Immature natural killer cell (primary cell): ENCODE results near the gene HAGH. TPM values are rescaled to one million over a fixed set of nuclear protein-coding genes. Genes with fewer than 3 reads are reported as not detected.

Experiments used
- DNase-seq, 3 donors: peaks; one replicate each; pipeline ENCODE4 v3.0.0; 2022; ENCODE audit warnings: mixed read lengths in 1 of 3
- H3K27ac Mint-ChIP-seq, 6 donors: one replicate each; pipeline ENCODE4 v1.8.0; 2020; ENCODE audit warnings: mixed read lengths in 6 of 6, mild to moderate bottlenecking in 5 of 6, inconsistent platforms in 4 of 6, moderate library complexity in 3 of 6
- H3K27me3 Mint-ChIP-seq, 3 donors: one replicate each; pipeline ENCODE4 v1.8.0; 2020 to 2021; ENCODE audit warnings: low read depth in 3 of 3, mild to moderate bottlenecking in 3 of 3, mixed read lengths in 3 of 3, moderate library complexity in 3 of 3, inconsistent platforms in 1 of 3
- H3K36me3 Mint-ChIP-seq, 3 donors: one replicate each; pipeline ENCODE4 v1.8.0; 2020; ENCODE audit warnings: mixed read lengths in 3 of 3, inconsistent platforms in 2 of 3, mild to moderate bottlenecking in 2 of 3
- H3K4me1 Mint-ChIP-seq, 2 donors: one replicate each; pipeline ENCODE4 v1.8.0; 2020; ENCODE audit warnings: inconsistent platforms in 2 of 2, mild to moderate bottlenecking in 2 of 2, mixed read lengths in 2 of 2, moderate library complexity in 1 of 2
- H3K4me3 Mint-ChIP-seq, 5 donors: one replicate each; pipeline ENCODE4 v1.8.0; 2020; ENCODE audit warnings: mild to moderate bottlenecking in 5 of 5, mixed read lengths in 5 of 5, inconsistent platforms in 3 of 5, moderate library complexity in 3 of 5
- H3K9me3 Mint-ChIP-seq, 6 donors: one replicate each; pipeline ENCODE4 v1.8.0; 2020; ENCODE audit warnings: mild to moderate bottlenecking in 6 of 6, mixed read lengths in 6 of 6, inconsistent platforms in 4 of 6, moderate library complexity in 3 of 6
- polyA plus RNA-seq, 3 donors: library from polyadenylated mRNA; unstranded; fragments of 300-500 nt; fragmentation: Illumina TruSeq; gene quantifications; one replicate each; pipeline ENCODE4 v1.2.3, GENCODE V29; 2021

Gene HAGH
- polyA plus RNA-seq, 3 donors from 2014 or later: 53.0 to 54.7 (median 54.3) TPM

DNA sequence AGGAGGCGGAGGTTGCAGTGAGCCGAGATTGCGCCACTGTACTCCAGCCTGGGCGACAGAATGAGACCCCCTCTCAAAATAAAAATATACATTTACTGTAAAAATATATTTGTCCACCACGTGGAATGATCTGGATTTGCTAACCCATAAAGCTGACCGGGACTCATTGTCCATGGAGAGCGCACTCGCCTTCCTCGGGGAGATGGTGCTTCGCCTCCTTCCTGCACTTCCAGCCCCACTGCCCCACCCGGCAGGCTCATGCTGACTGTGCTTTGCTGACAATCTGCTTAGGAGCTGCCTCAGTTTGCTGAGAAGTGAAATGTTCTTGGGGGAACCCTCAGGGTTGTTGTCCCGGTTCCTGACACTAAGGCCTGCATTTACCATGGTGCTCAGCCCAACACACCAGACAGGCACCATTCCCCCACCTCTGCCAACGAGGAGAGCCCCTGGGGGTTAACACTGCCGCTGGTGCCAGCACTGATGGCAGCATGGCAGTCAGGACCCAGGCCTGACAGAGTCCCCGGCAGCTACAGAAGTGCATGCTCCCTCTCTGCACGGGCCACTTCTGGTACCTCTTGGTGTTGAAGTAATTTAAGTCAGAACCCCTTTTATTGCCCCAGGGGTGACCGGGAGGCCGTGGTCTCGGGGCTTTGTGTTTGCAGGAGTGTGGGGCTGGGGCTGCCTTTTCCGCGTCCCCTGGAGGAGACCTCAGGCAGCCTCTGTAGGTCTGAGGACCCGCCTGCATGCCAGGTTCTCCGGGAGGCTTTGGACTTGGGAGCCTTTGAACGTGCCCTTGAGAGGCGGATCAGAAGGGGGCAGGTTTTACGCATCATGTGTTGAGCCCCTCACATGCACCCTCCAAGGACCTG, 41.4 kb downstream of the HAGH start:
- peaks cover 5 to 9% (median 6%) of the 10 kb centered on the region in 3 donors for H3K27me3 Mint-ChIP-seq
- H3K27ac Mint-ChIP-seq: no peak overlapping the region
- H3K9me3 Mint-ChIP-seq: no peaks in the 10 kb centered on the region
- H3K4me3 Mint-ChIP-seq: peak overlapping the region; percentile 41 to 67 (median 61)
- peaks cover 25 to 31% of the 10 kb centered on the region in 2 donors for H3K4me1 Mint-ChIP-seq
- peaks cover 0 to 5% (median 3%) of the 10 kb centered on the region in 3 donors for H3K36me3 Mint-ChIP-seq
- no peak for DNase-seq

DNA sequence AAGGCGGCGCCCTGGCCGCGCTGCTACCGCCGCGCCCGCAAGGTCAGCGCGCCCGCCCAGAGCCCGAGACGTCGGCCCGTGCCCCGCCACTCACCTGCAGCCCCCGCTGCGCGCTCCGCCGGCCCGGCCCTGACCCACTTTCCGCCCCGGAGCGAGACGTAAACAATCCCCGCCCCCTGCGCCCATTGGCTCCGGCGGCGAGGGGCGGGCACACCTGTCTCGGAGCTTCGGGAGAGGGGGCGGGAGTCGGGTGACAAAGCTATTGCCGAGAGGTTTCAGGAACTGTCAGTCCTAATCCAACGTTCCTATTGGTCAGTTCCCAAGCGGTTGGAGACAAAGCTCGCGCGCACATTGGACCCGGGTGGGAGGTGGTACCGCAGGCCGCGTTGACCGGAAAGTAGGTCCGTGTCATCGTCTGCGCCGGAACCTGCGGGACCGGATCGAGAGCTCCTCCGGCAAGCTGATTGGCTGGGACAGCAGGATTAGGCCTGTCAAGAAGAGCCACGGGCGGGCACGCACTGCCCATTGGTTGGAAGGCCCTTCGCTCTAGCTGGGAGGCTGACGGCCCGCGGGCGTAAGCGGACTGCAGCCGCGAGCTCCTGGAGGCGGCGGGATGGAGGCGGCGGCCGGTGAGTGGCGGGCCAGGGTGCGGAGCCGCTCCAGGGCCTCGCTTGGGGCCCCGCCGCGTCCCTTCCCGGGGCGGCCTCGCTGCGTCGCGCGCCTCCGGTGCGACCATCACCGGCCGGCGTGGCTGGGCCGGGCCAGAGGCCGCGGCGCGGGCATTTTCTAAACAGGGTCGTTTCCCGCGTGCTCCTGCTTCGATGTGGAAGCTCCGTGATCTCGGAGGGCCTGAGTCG, 44.0 kb downstream of the HAGH start, which contains the start of the genes NUBP2 and SPSB3:
Gene NUBP2, plus strand, starts transcription at position 553 of the 857 bp plus-strand sequence. Its CDS starts 61 bp downstream, at position 614.
Gene SPSB3, minus strand, starts transcription at position 164 of the 857 bp plus-strand sequence. CDS start 1,088 bp downstream, outside the sequence.
- H3K4me3 Mint-ChIP-seq: peak within 1 kb of the TSS; percentile 88 to 93 (median 91)
- H3K4me1 Mint-ChIP-seq: peaks cover 25 to 30% of the 10 kb centered on the region in 2 donors
- H3K27ac Mint-ChIP-seq: peak within 1 kb of the TSS; percentile 85 to 96 (median 91)
- H3K36me3 Mint-ChIP-seq: no peaks in the 10 kb centered on the region
- peaks cover 7 to 12% (median 10%) of the 10 kb centered on the region in 3 donors for H3K27me3 Mint-ChIP-seq
- H3K9me3 Mint-ChIP-seq: no peaks in the 10 kb centered on the region
- DNase-seq: peak; percentile 99

- no peaks in the 10 kb centered on the region for H3K36me3 Mint-ChIP-seq
- peaks cover 25 to 30% of the 10 kb centered on the region in 2 donors for H3K4me1 Mint-ChIP-seq
- H3K9me3 Mint-ChIP-seq: no peaks in the 10 kb centered on the region
- peaks cover 7 to 12% (median 10%) of the 10 kb centered on the region in 3 donors for H3K27me3 Mint-ChIP-seq
- H3K4me3 Mint-ChIP-seq: peak overlapping the region; percentile 84 to 92 (median 85)
- H3K27ac Mint-ChIP-seq: peak overlapping the region; percentile 78 to 94 (median 84)
- DNase-seq: peak; percentile 42 to 53 (median 52)
Observed at GRCh38 chr16:1781758-1782407, 44.7 kb downstream of the HAGH start.

DNA sequence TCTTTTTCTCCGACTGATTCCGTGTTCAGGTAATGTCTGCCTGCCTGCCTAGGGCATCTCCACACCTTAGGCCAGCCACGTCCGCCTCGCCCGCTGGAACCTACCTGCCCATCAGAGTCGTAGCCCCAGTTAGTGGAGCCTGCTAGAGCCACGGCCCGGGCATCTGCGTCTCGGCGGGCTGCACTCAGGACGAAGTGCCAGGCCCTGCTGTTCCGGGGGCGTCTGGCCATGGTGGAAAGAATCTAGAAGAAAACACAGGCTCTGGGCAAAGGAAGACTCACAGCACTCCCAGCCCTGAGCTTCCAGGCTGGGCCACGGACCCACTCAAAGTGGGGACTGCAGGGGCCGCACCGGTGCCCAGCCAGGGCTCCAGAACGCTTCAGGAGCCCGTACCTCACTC, 45.4 kb downstream of the HAGH start:
- H3K4me1 Mint-ChIP-seq: peaks cover 25 to 30% of the 10 kb centered on the region in 2 donors
- peak overlapping the region; percentile 78 to 94 (median 84) for H3K27ac Mint-ChIP-seq
- no peaks in the 10 kb centered on the region for H3K9me3 Mint-ChIP-seq
- no peaks in the 10 kb centered on the region for H3K36me3 Mint-ChIP-seq
- H3K27me3 Mint-ChIP-seq: peaks cover 7 to 12% (median 10%) of the 10 kb centered on the region in 3 donors
- no peak for DNase-seq
- H3K4me3 Mint-ChIP-seq: peak overlapping the region; percentile 84 to 92 (median 85)

DNA sequence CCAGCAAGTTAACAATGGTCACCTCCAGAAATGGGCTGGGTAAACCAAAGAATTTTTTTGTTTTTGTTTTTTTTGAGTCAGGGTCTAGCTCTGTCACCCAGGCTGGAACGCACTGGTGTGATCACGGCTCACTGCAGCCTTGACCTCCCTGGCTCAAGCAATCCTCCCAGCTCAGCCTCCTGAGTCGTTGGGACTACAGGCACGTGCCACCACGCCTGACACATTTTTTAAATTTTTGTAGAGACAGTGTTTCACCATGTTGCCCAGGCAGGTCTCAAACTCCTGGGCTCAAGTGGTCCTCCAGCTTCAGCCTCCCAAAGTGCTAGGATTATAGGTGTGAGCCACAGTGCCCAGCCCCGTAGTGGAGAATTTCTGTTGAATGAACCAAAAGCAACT, 46.0 kb downstream of the HAGH start:
- Mint-ChIP-seq H3K4me1 (peaks cover 25 to 28% of the 10 kb centered on the region in 2 donors), H3K36me3 (no peaks in the 10 kb centered on the region), H3K4me3 (peak overlapping the region; percentile 84 to 92 (median 85)), H3K9me3 (no peaks in the 10 kb centered on the region), H3K27ac (peak overlapping the region in 2 of 6 donors; percentile 80 to 87), H3K27me3 (peaks cover 7 to 12% (median 10%) of the 10 kb centered on the region in 3 donors)
- no peak for DNase-seq

- H3K36me3 Mint-ChIP-seq: no peaks in the 10 kb centered on the region
- DNase-seq: no peak
- H3K4me3 Mint-ChIP-seq: peak overlapping the region; percentile 38 to 92 (median 47)
- H3K4me1 Mint-ChIP-seq: peaks cover 21 to 25% of the 10 kb centered on the region in 2 donors
- H3K27me3 Mint-ChIP-seq: peaks cover 7 to 12% (median 10%) of the 10 kb centered on the region in 3 donors
- H3K9me3 Mint-ChIP-seq: no peaks in the 10 kb centered on the region
- H3K27ac Mint-ChIP-seq: peak overlapping the region in 2 of 6 donors; percentile 46 to 80
Observed at GRCh38 chr16:1779741-1780676, 46.6 kb downstream of the HAGH start.

DNA sequence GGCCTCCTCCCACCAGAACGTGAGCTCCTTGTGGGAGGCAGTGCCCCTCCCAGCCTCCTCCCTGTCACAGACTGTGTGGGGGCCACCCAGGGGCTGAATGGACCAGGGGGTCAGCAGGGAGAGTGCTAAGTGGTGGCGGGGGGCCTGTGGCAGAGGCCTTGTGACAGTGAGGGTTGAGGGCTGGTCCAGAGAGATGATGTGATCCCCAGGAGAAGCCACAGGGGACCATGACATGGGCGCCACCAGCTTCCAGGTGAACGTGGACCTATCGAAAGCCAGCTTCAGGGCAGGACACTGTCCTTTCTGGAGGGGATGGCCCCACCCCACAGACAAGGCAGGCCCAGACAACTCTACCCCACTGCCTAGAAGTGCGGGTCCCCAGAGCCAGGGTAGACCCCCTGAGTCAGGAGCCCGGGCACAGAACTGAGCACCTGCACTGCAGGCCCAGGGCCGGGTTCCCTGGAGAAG, 47.4 kb downstream of the HAGH start:
- peak overlapping the region in 1 of 6 donors; percentile 69 for H3K27ac Mint-ChIP-seq
- no peaks in the 10 kb centered on the region for H3K36me3 Mint-ChIP-seq
- peaks cover 19 to 26% of the 10 kb centered on the region in 2 donors for H3K4me1 Mint-ChIP-seq
- H3K27me3 Mint-ChIP-seq: peaks cover 7 to 12% (median 10%) of the 10 kb centered on the region in 3 donors
- DNase-seq: no peak
- H3K9me3 Mint-ChIP-seq: no peaks in the 10 kb centered on the region
- H3K4me3 Mint-ChIP-seq: peak overlapping the region in 1 of 5 donors; percentile 6

- H3K4me3 Mint-ChIP-seq: no peak overlapping the region
- H3K36me3 Mint-ChIP-seq: no peaks in the 10 kb centered on the region
- H3K4me1 Mint-ChIP-seq: peaks cover 17 to 23% of the 10 kb centered on the region in 2 donors
- no peak for DNase-seq
- peaks cover 7 to 12% (median 10%) of the 10 kb centered on the region in 3 donors for H3K27me3 Mint-ChIP-seq
- peak overlapping the region in 1 of 6 donors; percentile 69 for H3K27ac Mint-ChIP-seq
- H3K9me3 Mint-ChIP-seq: no peaks in the 10 kb centered on the region
Observed at GRCh38 chr16:1778200-1779179, 48.1 kb downstream of the HAGH start.

DNA sequence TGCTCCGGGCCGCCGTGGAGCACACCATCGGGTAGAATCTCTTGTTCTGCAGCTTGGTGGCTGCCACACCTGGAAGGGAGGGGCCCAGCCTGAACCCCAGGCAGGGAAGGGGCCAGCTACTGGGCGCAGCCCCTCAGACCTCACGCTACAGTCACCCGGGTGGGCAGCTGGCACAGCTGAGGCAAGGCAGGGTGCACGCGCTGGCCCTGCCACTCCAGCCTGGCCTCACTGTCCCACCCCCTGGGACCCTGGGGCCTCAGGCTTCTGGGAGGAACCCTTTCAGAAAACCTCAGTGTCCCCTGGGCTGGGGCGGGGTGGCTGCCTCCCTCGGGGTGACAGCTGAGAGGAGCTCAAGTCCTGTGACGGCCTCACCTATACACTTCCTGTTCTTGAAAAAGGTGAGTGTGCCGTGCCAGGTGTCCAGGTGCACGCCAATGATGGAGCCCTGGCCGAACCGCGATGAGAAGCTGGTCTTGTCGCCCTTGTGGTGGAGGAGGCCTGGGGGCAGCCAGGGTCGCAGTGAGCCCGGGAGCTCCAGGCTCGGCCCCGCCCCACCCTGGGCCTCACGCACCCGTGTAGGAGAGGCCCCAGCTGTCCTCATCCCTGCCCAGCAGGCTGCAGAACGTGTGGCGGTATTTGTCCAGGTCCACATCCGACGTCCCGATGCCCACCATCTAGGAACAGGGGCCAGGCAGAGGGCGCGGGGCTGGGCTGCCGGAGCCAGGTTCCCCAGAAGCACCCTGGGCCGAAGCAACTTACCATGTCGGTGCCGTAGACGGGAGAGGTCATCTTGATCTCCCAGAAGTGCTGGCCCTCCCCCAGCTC, 49.0 kb downstream of the HAGH start:
- Mint-ChIP-seq H3K36me3 (no peaks in the 10 kb centered on the region), H3K27ac (no peak overlapping the region), H3K4me1 (peaks cover 12 to 18% of the 10 kb centered on the region in 2 donors), H3K4me3 (no peak overlapping the region), H3K9me3 (no peaks in the 10 kb centered on the region), H3K27me3 (peaks cover 5 to 13% (median 7%) of the 10 kb centered on the region in 3 donors)
- no peak for DNase-seq

- Mint-ChIP-seq H3K4me3 (no peak overlapping the region), H3K27ac (no peak overlapping the region), H3K36me3 (no peaks in the 10 kb centered on the region), H3K27me3 (peaks cover 6 to 10% (median 7%) of the 10 kb centered on the region in 3 donors), H3K9me3 (no peaks in the 10 kb centered on the region), H3K4me1 (peaks cover 16 to 22% of the 10 kb centered on the region in 2 donors)
- no peak for DNase-seq
Observed at GRCh38 chr16:1776991-1777374, 49.6 kb downstream of the HAGH start.

DNA sequence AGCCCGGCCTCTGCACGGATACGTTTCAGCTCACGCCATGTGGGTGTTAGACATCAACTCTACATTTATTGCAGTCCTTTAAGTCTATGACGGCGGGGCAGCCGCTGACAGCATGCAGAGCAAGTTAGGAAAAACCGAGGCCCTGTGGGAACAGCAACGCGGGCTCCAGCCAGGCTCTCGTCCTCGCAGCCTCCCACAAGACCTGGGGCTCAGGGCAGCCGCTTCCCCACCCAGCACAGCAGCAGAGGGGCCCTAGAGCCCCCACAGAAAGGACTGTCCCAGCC, 50.0 kb downstream of the HAGH start:
- Mint-ChIP-seq H3K9me3 (no peaks in the 10 kb centered on the region), H3K4me3 (no peak overlapping the region), H3K27ac (no peak overlapping the region), H3K4me1 (peaks cover 16 to 23% of the 10 kb centered on the region in 2 donors), H3K27me3 (peaks cover 8 to 9% (median 9%) of the 10 kb centered on the region in 3 donors), H3K36me3 (no peaks in the 10 kb centered on the region)
- DNase-seq: no peak
